HEK293T (cell line): ENCODE data around the gene LIMCH1.
"Not testable (repeated sequence)": the region's sequence is repeated elsewhere in the genome, so short reads cannot be mapped to it uniquely, and the experiment has no call there.

ENCODE experiments used
- CTCF ChIA-PET: fragments of 350-600 bp; formaldehyde crosslinking; extraction: SDS; loops from one replicate; lab custom pipeline; 2021; ENCODE audit warnings: antibody characterized with exemption, inconsistent platforms; lab: Yijun Ruan, JAX
- POLR2A ChIA-PET: fragments of 350-600 bp; formaldehyde crosslinking; extraction: SDS; loops from one replicate; lab custom pipeline; 2020; ENCODE audit warnings: antibody characterized with exemption, inconsistent platforms; lab: Yijun Ruan, JAX
- DNase-seq: peaks from one replicate; pipeline ENCODE4 v3.0.0; 2012; ENCODE audit warnings: mixed read lengths; ENCODE audit errors: extremely low spot score
- ARNT ChIP-seq: fragments of 450-650 bp; IDR thresholded peaks from 2 replicates; pipeline ENCODE4 v1.6.1; 2017; ENCODE audit warnings: mild to moderate bottlenecking
- BHLHE40 ChIP-seq: fragments of 450-650 bp; IDR thresholded peaks from 2 replicates; pipeline ENCODE4 v1.6.1; 2016; ENCODE audit warnings: mild to moderate bottlenecking, moderate library complexity, borderline replicate concordance
- CTBP1 ChIP-seq: fragments of 450-650 bp; IDR thresholded peaks from 2 replicates; pipeline ENCODE4 v1.6.1; 2016; ENCODE audit warnings: borderline replicate concordance
- ELF4 ChIP-seq: fragments of 450-650 bp; IDR thresholded peaks from 2 replicates; pipeline ENCODE4 v1.6.1; 2017; ENCODE audit warnings: antibody characterized with exemption
- FOXA1 ChIP-seq: fragments of 450-650 bp; IDR thresholded peaks from 2 replicates; pipeline ENCODE4 v1.6.1; 2016; ENCODE audit warnings: mild to moderate bottlenecking
- FOXK2 ChIP-seq: fragments of 450-650 bp; IDR thresholded peaks from 2 replicates; pipeline ENCODE4 v1.6.1; 2016; ENCODE audit warnings: mild to moderate bottlenecking
- FOXM1 ChIP-seq: fragments of 450-650 bp; IDR thresholded peaks from 2 replicates; pipeline ENCODE4 v1.6.1; 2017; ENCODE audit warnings: mild to moderate bottlenecking, borderline replicate concordance
- HDGF ChIP-seq: fragments of 450-650 bp; IDR thresholded peaks from 2 replicates; pipeline ENCODE4 v1.6.1; 2017; ENCODE audit warnings: antibody characterized with exemption, borderline replicate concordance
- L3MBTL2 ChIP-seq: fragments of 450-650 bp; conservative IDR thresholded peaks from 2 replicates; pipeline ENCODE4 v1.6.1; 2016; ENCODE audit warnings: mild to moderate bottlenecking
- LEF1 ChIP-seq: fragments of 450-650 bp; IDR thresholded peaks from 2 replicates; pipeline ENCODE4 v1.6.1; 2017; ENCODE audit warnings: mild to moderate bottlenecking, borderline replicate concordance
- NFRKB ChIP-seq: fragments of 450-650 bp; IDR thresholded peaks from 2 replicates; pipeline ENCODE4 v1.6.1; 2016; ENCODE audit warnings: mild to moderate bottlenecking, moderate library complexity
- PKNOX1 ChIP-seq: fragments of 450-650 bp; IDR thresholded peaks from 2 replicates; pipeline ENCODE4 v1.6.1; 2016
- SP1 ChIP-seq: fragments of 450-650 bp; IDR thresholded peaks from 2 replicates; pipeline ENCODE4 v1.6.1; 2017
- SUZ12 ChIP-seq: fragments of 450-650 bp; IDR thresholded peaks from 2 replicates; pipeline ENCODE4 v1.6.1; 2016; ENCODE audit warnings: mild to moderate bottlenecking
- TARDBP ChIP-seq: fragments of 450-650 bp; IDR thresholded peaks from 2 replicates; pipeline ENCODE4 v1.6.1; 2016
- ZNF384 ChIP-seq: fragments of 450-650 bp; IDR thresholded peaks from 2 replicates; pipeline ENCODE4 v1.6.1; 2016

The LIMCH1 gene

GRCh38 chr4:41538017-41538733 lies at the start of gene LIMCH1:
TSS of gene LIMCH1 (plus strand) at chr4:41538157. CDS start at chr4:41605996, 67,839 bp downstream.
- CTCF ChIA-PET = interaction anchor here (0.6 kb wide), 1 partner anchor 778 kb away, joined by 3 read pairs; no protein-coding TSS in a partner anchor
- POLR2A ChIA-PET = no interaction called here
- no peak for DNase-seq
- TF ChIP-seq SP1 = no peak
- TF ChIP-seq CTBP1 = no peak
- no peak for TF ChIP-seq HDGF
- no peak for TF ChIP-seq LEF1
- TF ChIP-seq ZNF384 = no peak
- no peak for TF ChIP-seq ELF4
- TF ChIP-seq TARDBP = no peak
- TF ChIP-seq FOXA1 = no peak
- TF ChIP-seq ARNT = no peak

GRCh38 chr4:41491081-41491576 lies 46.8 kb upstream of the LIMCH1 start:
- DNase-seq, CTCF ChIA-PET, POLR2A ChIA-PET: not testable (repeated sequence)

GRCh38 chr4:41496977-41497376 lies 41.0 kb upstream of the LIMCH1 start:
- CTCF ChIA-PET = no interaction called here
- TF ChIP-seq ARNT (no peak), NFRKB (no peak), PKNOX1 (no peak), ZNF384 (no peak), FOXM1 (no peak), LEF1 (no peak)
- no peak for DNase-seq
- POLR2A ChIA-PET = no interaction called here

GRCh38 chr4:41498177-41498576 lies 39.8 kb upstream of the LIMCH1 start:
- TF ChIP-seq ARNT (no peak), PKNOX1 (no peak), SUZ12 (no peak), ELF4 (no peak), CTBP1 (no peak), SP1 (no peak), BHLHE40 (no peak), FOXK2 (no peak), L3MBTL2 (no peak), LEF1 (no peak), HDGF (no peak), FOXM1 (no peak), TARDBP (no peak), ZNF384 (no peak)
- CTCF ChIA-PET = no interaction called here
- POLR2A ChIA-PET = no interaction called here
- no peak for DNase-seq

- no peak for TF ChIP-seq ELF4
- ChIA-PET CTCF (no interaction called here), POLR2A (no interaction called here)
- DNase-seq = no peak
Observed at GRCh38 chr4:41504167-41504818, 33.7 kb upstream of the LIMCH1 start.

- DNase-seq = no peak
- no peak for TF ChIP-seq PKNOX1
- TF ChIP-seq LEF1 = no peak
- TF ChIP-seq NFRKB = no peak
- POLR2A ChIA-PET = no interaction called here
- CTCF ChIA-PET = no interaction called here
Observed at GRCh38 chr4:41505161-41505661, 32.7 kb upstream of the LIMCH1 start.

- ChIA-PET POLR2A (no interaction called here), CTCF (no interaction called here)
- no peak for DNase-seq
- TF ChIP-seq FOXA1 (no peak), FOXK2 (no peak), TARDBP (no peak), ELF4 (no peak), ZNF384 (no peak), NFRKB (no peak), CTBP1 (no peak), SP1 (no peak), LEF1 (no peak), ARNT (no peak), HDGF (no peak), BHLHE40 (no peak), PKNOX1 (no peak)
Observed at GRCh38 chr4:41506130-41506529, 31.8 kb upstream of the LIMCH1 start.
